Osteoblast (primary cell): ENCODE results near the gene TINAGL1. TPM values are rescaled to one million over a fixed set of nuclear protein-coding genes. Genes with fewer than 3 reads are reported as not detected.

ENCODE experiments used
- DNase-seq: peaks from one replicate; pipeline ENCODE4 v3.0.0; 2011; ENCODE audit warnings: low spot score, mixed read lengths; ENCODE audit not compliant: insufficient read length; ENCODE audit errors: missing footprints
- H2AFZ ChIP-seq: 2 replicates; pipeline ENCODE4 v1.6.0; 2011; ENCODE audit warnings: mild to moderate bottlenecking, low read length
- H3K27ac ChIP-seq: 2 replicates; pipeline ENCODE4 v1.5.1; 2011; ENCODE audit warnings: mild to moderate bottlenecking, low read depth, low read length, moderate library complexity
- H3K27me3 ChIP-seq: 2 replicates; pipeline ENCODE4 v1.6.0; 2012; ENCODE audit warnings: mild to moderate bottlenecking, control low read depth, inconsistent platforms, low read length, moderate library complexity; ENCODE audit not compliant: insufficient read depth
- H3K36me3 ChIP-seq: 2 replicates; pipeline ENCODE4 v1.5.1; 2011; ENCODE audit warnings: mild to moderate bottlenecking, low read length, control low read depth, moderate library complexity; ENCODE audit not compliant: insufficient read depth
- H3K4me1 ChIP-seq: 2 replicates; pipeline ENCODE4 v1.5.1; 2011; ENCODE audit warnings: mild to moderate bottlenecking, low read length, control low read depth, moderate library complexity; ENCODE audit not compliant: insufficient read depth
- H3K4me2 ChIP-seq: 2 replicates; pipeline ENCODE4 v1.6.0; 2011; ENCODE audit warnings: mild to moderate bottlenecking, low read length; ENCODE audit not compliant: insufficient read depth
- H3K4me3 ChIP-seq: fragments of 200-600 bp; sonication (generic); 3 replicates; pipeline ENCODE4 v1.5.1; 2012; ENCODE audit warnings: mild to moderate bottlenecking, low read length, inconsistent platforms; ENCODE audit not compliant: insufficient read depth
- H3K79me2 ChIP-seq: 2 replicates; pipeline ENCODE4 v1.6.0; 2012; ENCODE audit warnings: mild to moderate bottlenecking, low read length, control low read depth, inconsistent platforms; ENCODE audit not compliant: insufficient read depth
- H3K9me3 ChIP-seq: 2 replicates; pipeline ENCODE4 v1.5.1; 2011; ENCODE audit warnings: low read depth, low read length, control low read depth
- H4K20me1 ChIP-seq: 2 replicates; pipeline ENCODE4 v1.6.0; 2012; ENCODE audit warnings: mild to moderate bottlenecking, low read length, control low read depth; ENCODE audit not compliant: insufficient read depth
- total RNA-seq: library from RNA; depleted of rRNA; stranded (reverse); fragments of >200 nt; gene quantifications from 2 replicates; pipeline ENCODE4 v1.2.3, GENCODE V29; 2012
- TF ChIP-seq, protein P1 (sequence below): IDR thresholded peaks from 2 replicates; pipeline ENCODE4 v1.5.1; 2011; ENCODE audit warnings: mild to moderate bottlenecking, low read depth, low read length, moderate library complexity; ENCODE audit errors: extremely low read depth

TINAGL1 gene
- total RNA-seq, 1 donor = 50.3 TPM

- H3K4me2 ChIP-seq = no peak overlapping the region
- H4K20me1 ChIP-seq = no peaks in the 10 kb centered on the region
- no peaks in the 10 kb centered on the region for H3K36me3 ChIP-seq
- DNase-seq = no peak
- H3K4me3 ChIP-seq = no peak overlapping the region
- H3K4me1 ChIP-seq = no peaks in the 10 kb centered on the region
- H3K27ac ChIP-seq = no peak overlapping the region
- no peaks in the 10 kb centered on the region for H3K27me3 ChIP-seq
- no peaks in the 10 kb centered on the region for H3K9me3 ChIP-seq
- no peak overlapping the region for H2AFZ ChIP-seq
- no peaks in the 10 kb centered on the region for H3K79me2 ChIP-seq
- TF ChIP-seq, protein P1, sequence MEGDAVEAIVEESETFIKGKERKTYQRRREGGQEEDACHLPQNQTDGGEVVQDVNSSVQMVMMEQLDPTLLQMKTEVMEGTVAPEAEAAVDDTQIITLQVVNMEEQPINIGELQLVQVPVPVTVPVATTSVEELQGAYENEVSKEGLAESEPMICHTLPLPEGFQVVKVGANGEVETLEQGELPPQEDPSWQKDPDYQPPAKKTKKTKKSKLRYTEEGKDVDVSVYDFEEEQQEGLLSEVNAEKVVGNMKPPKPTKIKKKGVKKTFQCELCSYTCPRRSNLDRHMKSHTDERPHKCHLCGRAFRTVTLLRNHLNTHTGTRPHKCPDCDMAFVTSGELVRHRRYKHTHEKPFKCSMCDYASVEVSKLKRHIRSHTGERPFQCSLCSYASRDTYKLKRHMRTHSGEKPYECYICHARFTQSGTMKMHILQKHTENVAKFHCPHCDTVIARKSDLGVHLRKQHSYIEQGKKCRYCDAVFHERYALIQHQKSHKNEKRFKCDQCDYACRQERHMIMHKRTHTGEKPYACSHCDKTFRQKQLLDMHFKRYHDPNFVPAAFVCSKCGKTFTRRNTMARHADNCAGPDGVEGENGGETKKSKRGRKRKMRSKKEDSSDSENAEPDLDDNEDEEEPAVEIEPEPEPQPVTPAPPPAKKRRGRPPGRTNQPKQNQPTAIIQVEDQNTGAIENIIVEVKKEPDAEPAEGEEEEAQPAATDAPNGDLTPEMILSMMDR = no peak
These were observed 39.1 kb downstream of the TINAGL1 start for GRCh38 chr1:31615414-31615813.

DNA sequence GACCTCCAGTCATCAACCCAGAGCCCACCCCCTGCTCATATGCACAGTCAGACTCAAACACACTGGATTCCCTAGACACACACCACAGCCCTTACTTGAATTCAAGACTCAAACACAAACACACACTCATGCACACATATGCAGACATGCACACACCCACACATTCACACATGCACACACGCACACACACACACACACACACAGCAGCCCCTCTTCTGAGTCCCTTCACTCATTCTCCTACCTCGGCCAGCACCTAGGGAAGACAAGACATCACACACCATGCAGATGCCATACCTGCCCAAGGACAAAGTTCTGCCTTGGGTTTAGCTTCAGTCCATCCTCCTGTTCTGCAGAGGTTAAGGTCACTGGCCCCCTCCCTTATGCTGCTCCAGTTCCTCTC lies 39.6 kb downstream of the TINAGL1 start:
- no peaks in the 10 kb centered on the region for H4K20me1 ChIP-seq
- DNase-seq = peak; percentile 62
- no peaks in the 10 kb centered on the region for H3K4me1 ChIP-seq
- no peak overlapping the region for H2AFZ ChIP-seq
- TF ChIP-seq, protein P1 = no peak
- no peaks in the 10 kb centered on the region for H3K36me3 ChIP-seq
- H3K27ac ChIP-seq = no peak overlapping the region
- no peak overlapping the region for H3K4me2 ChIP-seq
- H3K79me2 ChIP-seq = no peaks in the 10 kb centered on the region
- H3K9me3 ChIP-seq = no peaks in the 10 kb centered on the region
- H3K4me3 ChIP-seq = no peak overlapping the region
- no peaks in the 10 kb centered on the region for H3K27me3 ChIP-seq

DNA sequence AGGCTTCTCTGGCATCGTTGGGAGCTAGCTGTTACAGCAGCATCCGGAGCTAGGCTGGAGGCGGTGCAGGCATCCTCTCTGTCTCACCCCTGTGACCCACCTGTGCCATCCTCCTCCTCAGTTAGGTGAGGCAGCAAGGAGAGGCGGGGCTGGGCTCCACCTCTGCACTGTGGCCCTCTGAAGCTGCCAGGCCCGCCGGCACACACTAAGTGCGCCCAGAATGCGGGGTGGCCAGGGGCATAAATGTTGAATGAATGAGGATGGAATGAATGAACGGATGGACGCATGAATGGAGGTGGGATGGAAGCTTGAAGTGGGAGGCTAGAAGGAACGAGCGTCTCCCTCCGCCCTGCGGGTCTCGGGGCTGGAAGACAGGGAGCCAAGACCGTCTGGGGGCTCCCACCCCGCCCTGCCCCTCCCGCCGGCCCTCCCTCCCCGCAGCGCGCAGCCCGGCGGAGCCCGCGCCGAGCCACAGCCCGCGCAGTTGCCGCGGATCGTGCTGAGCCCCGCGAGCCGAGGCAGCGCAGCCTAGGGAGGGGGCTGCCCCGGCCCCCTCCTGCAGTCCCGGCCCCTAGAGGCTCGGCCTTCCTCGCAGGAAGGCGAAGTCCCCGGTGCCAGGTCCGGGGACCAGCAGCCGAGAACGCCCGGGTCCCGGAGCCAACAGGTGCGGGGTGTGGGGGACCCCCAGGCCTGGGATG lies 41.1 kb downstream of the TINAGL1 start, which contains the start of gene HCRTR1:
TSS of gene HCRTR1 (plus strand) at position 472 of the 698 bp plus-strand sequence. CDS start 1,504 bp downstream, outside the sequence.
- DNase-seq = peak; percentile 83

More for the DNA sequence above, 41.1 kb downstream of the TINAGL1 start, which contains the start of gene HCRTR1:
- Histone ChIP-seq H3K4me2 (peak within 1 kb of the TSS; percentile 85), H3K9me3 (no peaks in the 10 kb centered on the region), H3K4me1 (no peaks in the 10 kb centered on the region), H3K4me3 (peak within 1 kb of the TSS; percentile 76), H2AFZ (peak within 1 kb of the TSS; percentile 62), H3K36me3 (no peaks in the 10 kb centered on the region), H4K20me1 (no peaks in the 10 kb centered on the region), H3K27ac (no peak within 1 kb of the TSS), H3K79me2 (no peaks in the 10 kb centered on the region), H3K27me3 (no peaks in the 10 kb centered on the region)
- TF ChIP-seq, protein P1 = no peak
